Astrocyte (in vitro differentiated cells and primary cell): ENCODE measurements around the gene CHST11. TPM values are rescaled to one million over a fixed set of nuclear protein-coding genes. Genes with fewer than 3 reads are reported as not detected.

Experiments used
- DNase-seq: peaks from one replicate; pipeline ENCODE4 v3.0.0-alpha.2; 2010; ENCODE audit warnings: low read depth
- FAIRE-seq: peaks from 2 replicates; lab custom pipeline; 2011; peaks lifted over from hg19 to GRCh38; lab: Jason Lieb, UNC
- H2AFZ ChIP-seq: 2 replicates; pipeline ENCODE4 v1.6.0; 2012; ENCODE audit warnings: low read depth, low read length, inconsistent platforms
- H3K27ac ChIP-seq: 2 replicates; pipeline ENCODE4 v1.5.1; 2011; ENCODE audit warnings: low read depth, low read length, inconsistent platforms
- H3K27me3 ChIP-seq: 2 replicates; pipeline ENCODE4 v1.6.0; 2011; ENCODE audit warnings: low read length, inconsistent platforms; ENCODE audit not compliant: insufficient read depth
- H3K36me3 ChIP-seq: 2 replicates; pipeline ENCODE4 v1.5.1; 2011; ENCODE audit warnings: low read length, inconsistent platforms; ENCODE audit not compliant: insufficient read depth
- H3K4me1 ChIP-seq: 2 replicates; pipeline ENCODE4 v1.5.1; 2011; ENCODE audit warnings: low read length, inconsistent platforms; ENCODE audit not compliant: insufficient read depth
- H3K4me2 ChIP-seq: 2 replicates; pipeline ENCODE4 v1.6.0; 2012; ENCODE audit warnings: low read length, inconsistent platforms
- H3K4me3 ChIP-seq: 2 replicates; pipeline ENCODE4 v1.5.1; 2011; ENCODE audit warnings: low read depth, mild to moderate bottlenecking, low read length, inconsistent platforms; ENCODE audit not compliant: insufficient read depth
- H3K79me2 ChIP-seq: 2 replicates; pipeline ENCODE4 v1.6.0; 2012; ENCODE audit warnings: mild to moderate bottlenecking, low read length, inconsistent platforms; ENCODE audit not compliant: insufficient read depth
- H3K9ac ChIP-seq: 2 replicates; pipeline ENCODE4 v1.6.0; 2012; ENCODE audit warnings: mild to moderate bottlenecking, low read length, inconsistent platforms
- H3K9me3 ChIP-seq: 2 replicates; pipeline ENCODE4 v1.5.1; 2012; ENCODE audit warnings: low read depth, mild to moderate bottlenecking, low read length, inconsistent platforms; ENCODE audit not compliant: insufficient read depth
- H4K20me1 ChIP-seq: 2 replicates; pipeline ENCODE4 v1.6.0; 2012; ENCODE audit warnings: low read length, inconsistent platforms; ENCODE audit not compliant: insufficient read depth
- H3K27ac Mint-ChIP-seq: one replicate; pipeline ENCODE4 v1.8.0; 2021; ENCODE audit warnings: mild to moderate bottlenecking, mixed read lengths; ENCODE audit not compliant: unreplicated experiment
- H3K27me3 Mint-ChIP-seq: one replicate; pipeline ENCODE4 v1.8.0; 2021; ENCODE audit warnings: low read depth, mixed read lengths; ENCODE audit not compliant: unreplicated experiment
- H3K36me3 Mint-ChIP-seq: one replicate; pipeline ENCODE4 v1.8.0; 2021; ENCODE audit warnings: low read depth, mixed read lengths; ENCODE audit not compliant: unreplicated experiment
- H3K4me1 Mint-ChIP-seq: one replicate; pipeline ENCODE4 v1.8.0; 2021; ENCODE audit warnings: low read depth, mixed read lengths; ENCODE audit not compliant: unreplicated experiment
- H3K4me3 Mint-ChIP-seq: one replicate; pipeline ENCODE4 v1.8.0; 2021; ENCODE audit warnings: mild to moderate bottlenecking, moderate library complexity, mixed read lengths; ENCODE audit not compliant: unreplicated experiment
- H3K9me3 Mint-ChIP-seq: one replicate; pipeline ENCODE4 v1.8.0; 2021; ENCODE audit warnings: mild to moderate bottlenecking, mixed read lengths; ENCODE audit not compliant: unreplicated experiment
- EZH2 ChIP-seq: IDR thresholded peaks from 2 replicates; pipeline ENCODE4 v1.6.1; 2012; ENCODE audit warnings: mild to moderate bottlenecking, low read length, inconsistent platforms; ENCODE audit not compliant: insufficient read depth
- total RNA-seq: library from RNA; stranded (reverse); gene quantifications from 2 replicates; pipeline ENCODE4 v1.2.1, GENCODE V29; 2021
- TF ChIP-seq, protein P1 (sequence below): IDR thresholded peaks from 2 replicates; pipeline ENCODE4 v1.5.1; 2011; ENCODE audit warnings: low read depth, mild to moderate bottlenecking, inconsistent platforms, low read length, moderate library complexity; ENCODE audit not compliant: insufficient read depth

CHST11 gene
- total RNA-seq, 1 donor from 2014 or later = 30.2 TPM

DNA sequence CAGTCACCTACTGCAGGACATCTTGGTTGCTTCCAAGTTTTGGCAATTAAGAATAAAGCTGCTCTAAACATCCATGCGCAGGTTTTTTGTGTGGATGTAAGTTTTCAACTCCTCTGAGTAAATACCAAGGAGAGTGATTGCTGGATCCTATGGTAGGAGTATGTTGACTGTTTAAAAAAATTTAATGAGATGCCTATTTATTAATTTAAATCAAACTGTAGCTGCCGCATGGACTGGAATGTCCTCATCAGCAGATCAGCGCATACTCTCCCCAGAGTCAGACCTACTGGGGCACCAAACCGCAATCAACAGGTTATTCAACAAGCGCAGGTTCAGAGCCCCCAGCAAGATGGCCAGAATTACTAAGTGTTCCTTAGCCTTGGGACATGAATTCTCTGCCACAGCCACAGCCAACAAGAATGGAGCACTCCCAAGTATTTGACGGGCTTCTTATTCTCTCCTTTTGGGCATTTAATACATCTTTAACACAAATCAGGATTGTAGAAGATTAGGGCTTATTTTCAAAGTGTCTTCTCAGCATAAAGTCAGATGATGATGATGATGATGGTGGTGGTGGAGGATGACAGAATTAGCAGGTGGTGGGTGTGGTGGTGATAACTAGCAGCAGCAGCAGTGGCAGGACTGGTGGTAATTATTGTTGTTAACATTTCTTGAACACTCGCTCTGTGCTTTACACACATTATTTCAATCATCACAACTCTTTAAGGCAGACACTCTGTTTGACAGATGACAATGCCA, 170.7 kb downstream of the CHST11 start:
- Mint-ChIP-seq H3K9me3 (no peaks in the 10 kb centered on the region), H3K27ac (peak overlapping the region; percentile 54), H3K36me3 (peaks cover 1% of the 10 kb centered on the region), H3K4me3 (no peak overlapping the region), H3K27me3 (no peaks in the 10 kb centered on the region), H3K4me1 (peaks cover 8% of the 10 kb centered on the region)
- H4K20me1 ChIP-seq = peaks cover 65% of the 10 kb centered on the region
- H3K4me3 ChIP-seq = no peak overlapping the region
- H3K9ac ChIP-seq = no peak overlapping the region
- no peak overlapping the region for H3K4me2 ChIP-seq
- FAIRE-seq (no peak), DNase-seq (no peak)
- no peaks in the 10 kb centered on the region for H3K36me3 ChIP-seq
- H3K4me1 ChIP-seq = no peaks in the 10 kb centered on the region
- TF ChIP-seq EZH2 = no peak
- TF ChIP-seq, protein P1, sequence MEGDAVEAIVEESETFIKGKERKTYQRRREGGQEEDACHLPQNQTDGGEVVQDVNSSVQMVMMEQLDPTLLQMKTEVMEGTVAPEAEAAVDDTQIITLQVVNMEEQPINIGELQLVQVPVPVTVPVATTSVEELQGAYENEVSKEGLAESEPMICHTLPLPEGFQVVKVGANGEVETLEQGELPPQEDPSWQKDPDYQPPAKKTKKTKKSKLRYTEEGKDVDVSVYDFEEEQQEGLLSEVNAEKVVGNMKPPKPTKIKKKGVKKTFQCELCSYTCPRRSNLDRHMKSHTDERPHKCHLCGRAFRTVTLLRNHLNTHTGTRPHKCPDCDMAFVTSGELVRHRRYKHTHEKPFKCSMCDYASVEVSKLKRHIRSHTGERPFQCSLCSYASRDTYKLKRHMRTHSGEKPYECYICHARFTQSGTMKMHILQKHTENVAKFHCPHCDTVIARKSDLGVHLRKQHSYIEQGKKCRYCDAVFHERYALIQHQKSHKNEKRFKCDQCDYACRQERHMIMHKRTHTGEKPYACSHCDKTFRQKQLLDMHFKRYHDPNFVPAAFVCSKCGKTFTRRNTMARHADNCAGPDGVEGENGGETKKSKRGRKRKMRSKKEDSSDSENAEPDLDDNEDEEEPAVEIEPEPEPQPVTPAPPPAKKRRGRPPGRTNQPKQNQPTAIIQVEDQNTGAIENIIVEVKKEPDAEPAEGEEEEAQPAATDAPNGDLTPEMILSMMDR = no peak
- no peaks in the 10 kb centered on the region for H3K79me2 ChIP-seq
- no peaks in the 10 kb centered on the region for H3K9me3 ChIP-seq
- no peak overlapping the region for H2AFZ ChIP-seq
- H3K27ac ChIP-seq = no peak overlapping the region
- H3K27me3 ChIP-seq = no peaks in the 10 kb centered on the region

DNA sequence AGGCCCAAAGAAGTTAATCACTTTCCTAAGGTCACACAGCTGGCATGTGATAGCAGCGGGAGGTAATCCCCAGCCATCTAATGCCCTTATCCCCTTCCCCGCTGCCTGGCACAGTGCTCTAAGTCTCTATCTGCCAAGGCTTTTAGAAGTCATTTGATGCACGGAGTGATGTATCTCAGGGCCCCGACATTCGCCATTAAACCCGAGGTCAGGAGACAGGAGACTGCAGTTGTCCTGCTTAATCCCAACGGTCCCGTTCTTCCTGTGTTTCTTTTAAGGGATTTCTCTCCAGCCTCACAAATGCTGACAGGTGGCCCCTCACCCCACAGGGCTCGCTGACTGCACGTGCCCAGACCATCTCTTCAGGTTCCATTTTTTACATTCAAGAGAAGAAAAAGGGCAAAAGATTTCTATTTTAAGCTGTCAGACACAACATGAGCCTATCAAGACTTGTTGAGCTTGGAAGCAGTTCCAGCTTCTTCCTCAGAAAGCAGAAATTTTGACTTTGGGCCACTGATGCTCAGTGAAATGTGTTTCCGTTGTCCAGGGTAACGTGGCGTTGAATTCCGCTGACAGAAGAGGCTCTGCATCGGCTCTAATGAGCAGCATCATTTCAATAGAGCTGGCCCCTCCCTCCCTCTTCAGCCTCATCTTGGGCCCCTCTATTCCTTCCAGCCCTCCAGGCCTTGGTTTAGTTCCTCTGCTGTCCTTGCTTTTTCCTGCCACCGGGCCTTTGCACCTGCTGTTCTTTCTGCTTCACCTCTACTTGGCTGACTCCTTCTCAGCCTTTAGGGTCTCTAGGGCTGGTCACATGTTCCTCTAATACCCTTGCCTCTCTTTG, 171.5 kb downstream of the CHST11 start:
- Histone ChIP-seq H3K9ac (no peak overlapping the region), H3K27me3 (no peaks in the 10 kb centered on the region), H3K79me2 (no peaks in the 10 kb centered on the region), H2AFZ (no peak overlapping the region), H3K4me1 (peaks cover 5% of the 10 kb centered on the region), H3K4me3 (no peak overlapping the region), H3K9me3 (no peaks in the 10 kb centered on the region), H3K36me3 (no peaks in the 10 kb centered on the region), H4K20me1 (peaks cover 66% of the 10 kb centered on the region), H3K27ac (no peak overlapping the region), H3K4me2 (no peak overlapping the region)
- peaks cover 11% of the 10 kb centered on the region for H3K4me1 Mint-ChIP-seq
- H3K27ac Mint-ChIP-seq = no peak overlapping the region
- no peak for TF ChIP-seq EZH2
- TF ChIP-seq, protein P1 = no peak
- DNase-seq (no peak), FAIRE-seq (no peak)
- peak overlapping the region; percentile 43 for H3K4me3 Mint-ChIP-seq
- peaks cover 5% of the 10 kb centered on the region for H3K36me3 Mint-ChIP-seq
- no peaks in the 10 kb centered on the region for H3K9me3 Mint-ChIP-seq
- H3K27me3 Mint-ChIP-seq = no peaks in the 10 kb centered on the region
